Stomach (tissue), 4 donors: Measurements from ENCODE around the gene COA1.

Experiments used
- CTCF ChIP-seq, 7 experiments: fragments of 450-650 bp in 4 of 7; fragments of 200-600 bp in 3 of 7; sonication (generic) in 3 of 7; IDR thresholded peaks; one replicate each; pipeline ENCODE4 v1.5.1; 2016 to 2019; ENCODE audit warnings: antibody characterized with exemption in 7 of 7, control low read depth in 2 of 7, mild to moderate bottlenecking in 1 of 7
- EP300 ChIP-seq: sonication (generic); formaldehyde crosslinking; IDR thresholded peaks from one replicate; pipeline ENCODE4 v1.6.1; 2017; ENCODE audit warnings: antibody characterized with exemption
- POLR2A ChIP-seq, 4 donors: fragments of 450-650 bp; IDR thresholded peaks; one replicate each; pipeline ENCODE4 v1.6.1; 2016; ENCODE audit warnings: antibody characterized with exemption in 4 of 4, control low read depth in 2 of 4, mild to moderate bottlenecking in 1 of 4, moderate library complexity in 1 of 4

- TF ChIP-seq CTCF (IDR thresholded peaks at IDR 0.05) (no peak), POLR2A (IDR thresholded peaks at IDR 0.05) (no peak), EP300 (no peak)
Observed at GRCh38 chr7:43666938-43667337, 62.4 kb downstream of the COA1 start.
